ENCODE data around the gene FXYD7. TPM values are rescaled to one million over a fixed set of nuclear protein-coding genes. Genes with fewer than 3 reads are reported as not detected.
A peak's percentile ranks its signal among the peaks of the same experiment; 100 is the strongest.

FXYD7 gene
- total and polyA plus RNA-seq, 9 of the 15 experiments (the other 6 are each of a cell fraction or from before 2014, with no cell fraction given): 0.10 to 0.80 (median 0.31) TPM; not detected in 3

- TF ChIP-seq CTCF (IDR thresholded peaks at IDR 0.05 in 2 of 3, conservative IDR thresholded peaks at IDR 0.05 in 1 of 3; ENCODE audit: insufficient read depth in 2 of 3, low read depth in 1 of 3, low read length in 3 of 3) (peak; percentile 92 to 94 (median 92)), MTA2 (IDR thresholded peaks at IDR 0.05; ENCODE audit: low read depth) (peak; percentile 51; the same call in 1 of the 2 replicates), GATAD2A (IDR thresholded peaks at IDR 0.05) (peak; percentile 92), TOE1 (IDR thresholded peaks at IDR 0.05; ENCODE audit: borderline replicate concordance) (peak; percentile 73; the same call in 1 of the 2 replicates), TOE1 (CRISPR knock-in tag; IDR thresholded peaks at IDR 0.05; ENCODE audit: borderline replicate concordance, low read depth) (no peak), RERE (CRISPR knock-in tag; IDR thresholded peaks at IDR 0.05; ENCODE audit: borderline replicate concordance) (no peak), ZNF407 (IDR thresholded peaks at IDR 0.05; ENCODE audit: low read depth) (no peak), KHSRP (IDR thresholded peaks at IDR 0.05) (no peak), ZNF282 (CRISPR knock-in tag; IDR thresholded peaks at IDR 0.05) (no peak), RFX7 (CRISPR knock-in tag; IDR thresholded peaks at IDR 0.05) (no peak), HDAC2 (IDR thresholded peaks at IDR 0.05) (peak; percentile 77; the same call in 1 of the 2 replicates)
These were observed 7.6 kb upstream of the FXYD7 start (continued) for GRCh38 chr19:35135389-35135909.
